HepG2 (cell line): ENCODE results near the gene UTP20. TPM values are rescaled to one million over a fixed set of nuclear protein-coding genes. Genes with fewer than 3 reads are reported as not detected.
A peak's percentile ranks its signal among the peaks of the same experiment; 100 is the strongest.

Source experiments
- ARID5B ChIP-seq: IDR thresholded peaks from 2 replicates; pipeline ENCODE4 v1.4.0; 2020; ENCODE audit warnings: mild to moderate bottlenecking, missing genetic modification reagents
- ATAD3A ChIP-seq: sonication (generic); formaldehyde crosslinking; IDR thresholded peaks from 2 replicates; pipeline ENCODE4 v1.4.0; 2020; ENCODE audit warnings: missing genetic modification reagents
- BRCA1 ChIP-seq: sonication (generic); formaldehyde crosslinking; IDR thresholded peaks from 2 replicates; pipeline ENCODE4 v1.4.0; 2020; ENCODE audit warnings: missing genetic modification reagents
- HES4 ChIP-seq: sonication (generic); formaldehyde crosslinking; IDR thresholded peaks from 2 replicates; pipeline ENCODE4 v1.9.0; 2021; ENCODE audit warnings: mild to moderate bottlenecking, missing genetic modification reagents, borderline replicate concordance
- KDM4B ChIP-seq: sonication (generic); formaldehyde crosslinking; IDR thresholded peaks from 2 replicates; pipeline ENCODE4 v1.4.0; 2020; ENCODE audit warnings: missing genetic modification reagents
- TARDBP ChIP-seq: sonication (generic); formaldehyde crosslinking; IDR thresholded peaks from 2 replicates; pipeline ENCODE4 v1.8.0; 2022; ENCODE audit warnings: mild to moderate bottlenecking, missing genetic modification reagents
- ZBTB33 ChIP-seq: sonication (generic); formaldehyde crosslinking; IDR thresholded peaks from 2 replicates; pipeline ENCODE4 v1.4.0; 2020; ENCODE audit warnings: missing genetic modification reagents
- ZNF670 ChIP-seq: sonication (generic); formaldehyde crosslinking; IDR thresholded peaks from 2 replicates; pipeline ENCODE4 v1.8.0; 2022; ENCODE audit warnings: mild to moderate bottlenecking, missing genetic modification reagents, borderline replicate concordance
- ZNF773 ChIP-seq: sonication (generic); formaldehyde crosslinking; IDR thresholded peaks from 2 replicates; pipeline ENCODE4 v1.4.0; 2020; ENCODE audit warnings: missing genetic modification reagents, borderline replicate concordance
- ZNF782 ChIP-seq: sonication (generic); formaldehyde crosslinking; IDR thresholded peaks from 2 replicates; pipeline ENCODE4 v1.4.0; 2020; ENCODE audit warnings: missing genetic modification reagents, mild to moderate bottlenecking, borderline replicate concordance
- polyA plus RNA-seq, 8 experiments: library from polyadenylated mRNA; depleted of rRNA in 3 of 8; stranded (reverse) in 7 of 8; unstranded in 1 of 8; fragments of >200 nt; fragmentation: Illumina TruSeq in 4 of 8; extraction: Trizol in 4 of 8; gene quantifications; 2 replicates each; pipeline versions ENCODE4 v1.2.1 to v1.2.3, GENCODE V29; 2011 to 2016; ENCODE audit warnings: low read depth in 4 of 8, missing spikeins in 1 of 8, mixed read lengths in 1 of 8; ENCODE audit not compliant: insufficient read depth in 1 of 8
- total RNA-seq, 5 experiments: library from RNA; depleted of rRNA; stranded (reverse); fragments of >200 nt; fragmentation: Illumina TruSeq; extraction: Trizol; gene quantifications; 2 replicates each; pipeline ENCODE4 v1.2.3, GENCODE V29; 2016; ENCODE audit warnings: low read depth in 1 of 5
- TF ChIP-seq, protein P1 (sequence below): IDR thresholded peaks from 2 replicates; pipeline ENCODE4 v1.6.1; 2018; ENCODE audit warnings: missing genetic modification reagents
- TF ChIP-seq, protein P2 (sequence below): sonication (generic); formaldehyde crosslinking; IDR thresholded peaks from 2 replicates; pipeline ENCODE4 v1.5.0; 2020; ENCODE audit warnings: missing genetic modification reagents
- TF ChIP-seq, protein P3 (sequence below): sonication (generic); formaldehyde crosslinking; IDR thresholded peaks from 2 replicates; pipeline ENCODE4 v1.5.1; 2020; ENCODE audit warnings: mild to moderate bottlenecking, moderate library complexity, missing genetic modification reagents
- TF ChIP-seq, protein P4 (sequence below): IDR thresholded peaks from 2 replicates; pipeline ENCODE4 v1.6.1; 2016

Gene UTP20
- total and polyA plus RNA-seq, 2 of the 13 experiments (the other 11 are each of a cell fraction or from before 2014, with no cell fraction given): 9.0 to 38.5 TPM

DNA sequence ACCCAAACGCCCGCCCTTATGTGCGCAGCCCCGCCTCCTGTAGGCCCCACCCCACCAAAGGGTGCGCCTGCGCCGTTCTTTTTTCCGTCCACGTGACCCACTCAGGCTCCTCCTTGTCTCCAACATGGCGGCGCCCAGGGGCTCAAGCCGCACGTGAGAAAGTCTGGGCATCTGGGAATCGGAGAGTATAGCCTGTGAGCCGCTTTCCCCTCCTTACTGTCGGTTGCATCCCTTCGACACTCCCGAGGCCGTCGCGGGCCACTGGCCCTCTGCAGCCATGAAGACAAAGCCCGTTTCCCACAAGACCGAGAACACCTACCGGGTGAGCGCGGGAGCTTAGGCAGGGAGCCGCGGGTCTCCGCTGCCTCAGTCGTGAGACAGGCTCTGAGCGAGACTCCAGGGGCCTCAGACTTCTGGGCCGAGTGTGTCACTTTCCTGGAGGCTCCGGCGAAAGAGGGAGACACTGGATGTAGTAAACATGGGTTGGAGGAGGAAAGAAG lies at the start of gene UTP20 (continued):
- TF ChIP-seq, protein P1, sequence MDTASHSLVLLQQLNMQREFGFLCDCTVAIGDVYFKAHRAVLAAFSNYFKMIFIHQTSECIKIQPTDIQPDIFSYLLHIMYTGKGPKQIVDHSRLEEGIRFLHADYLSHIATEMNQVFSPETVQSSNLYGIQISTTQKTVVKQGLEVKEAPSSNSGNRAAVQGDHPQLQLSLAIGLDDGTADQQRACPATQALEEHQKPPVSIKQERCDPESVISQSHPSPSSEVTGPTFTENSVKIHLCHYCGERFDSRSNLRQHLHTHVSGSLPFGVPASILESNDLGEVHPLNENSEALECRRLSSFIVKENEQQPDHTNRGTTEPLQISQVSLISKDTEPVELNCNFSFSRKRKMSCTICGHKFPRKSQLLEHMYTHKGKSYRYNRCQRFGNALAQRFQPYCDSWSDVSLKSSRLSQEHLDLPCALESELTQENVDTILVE: peak; percentile 64; the same call in 1 of the 2 replicates
- peak; percentile 38; the same call in 1 of the 2 replicates for TF ChIP-seq HES4 (CRISPR knock-in tag)
- peak; percentile 79 for TF ChIP-seq TARDBP
- no peak for TF ChIP-seq BRCA1 (CRISPR knock-in tag)
- 0 out of 2 replicates have a peak, but pooled peaks have one; percentile 33 for TF ChIP-seq KDM4B
- TF ChIP-seq, protein P2, sequence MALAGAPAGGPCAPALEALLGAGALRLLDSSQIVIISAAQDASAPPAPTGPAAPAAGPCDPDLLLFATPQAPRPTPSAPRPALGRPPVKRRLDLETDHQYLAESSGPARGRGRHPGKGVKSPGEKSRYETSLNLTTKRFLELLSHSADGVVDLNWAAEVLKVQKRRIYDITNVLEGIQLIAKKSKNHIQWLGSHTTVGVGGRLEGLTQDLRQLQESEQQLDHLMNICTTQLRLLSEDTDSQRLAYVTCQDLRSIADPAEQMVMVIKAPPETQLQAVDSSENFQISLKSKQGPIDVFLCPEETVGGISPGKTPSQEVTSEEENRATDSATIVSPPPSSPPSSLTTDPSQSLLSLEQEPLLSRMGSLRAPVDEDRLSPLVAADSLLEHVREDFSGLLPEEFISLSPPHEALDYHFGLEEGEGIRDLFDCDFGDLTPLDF (CRISPR knock-in tag): peak; percentile 48; the same call in 1 of the 2 replicates
- TF ChIP-seq, protein P3, sequence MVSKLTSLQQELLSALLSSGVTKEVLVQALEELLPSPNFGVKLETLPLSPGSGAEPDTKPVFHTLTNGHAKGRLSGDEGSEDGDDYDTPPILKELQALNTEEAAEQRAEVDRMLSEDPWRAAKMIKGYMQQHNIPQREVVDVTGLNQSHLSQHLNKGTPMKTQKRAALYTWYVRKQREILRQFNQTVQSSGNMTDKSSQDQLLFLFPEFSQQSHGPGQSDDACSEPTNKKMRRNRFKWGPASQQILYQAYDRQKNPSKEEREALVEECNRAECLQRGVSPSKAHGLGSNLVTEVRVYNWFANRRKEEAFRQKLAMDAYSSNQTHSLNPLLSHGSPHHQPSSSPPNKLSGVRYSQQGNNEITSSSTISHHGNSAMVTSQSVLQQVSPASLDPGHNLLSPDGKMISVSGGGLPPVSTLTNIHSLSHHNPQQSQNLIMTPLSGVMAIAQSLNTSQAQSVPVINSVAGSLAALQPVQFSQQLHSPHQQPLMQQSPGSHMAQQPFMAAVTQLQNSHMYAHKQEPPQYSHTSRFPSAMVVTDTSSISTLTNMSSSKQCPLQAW (CRISPR knock-in tag): peak; percentile 73
- peak; percentile 27; the same call in 1 of the 2 replicates for TF ChIP-seq ZNF773 (CRISPR knock-in tag)
- no peak for TF ChIP-seq ZNF782 (CRISPR knock-in tag)
- TF ChIP-seq ATAD3A (CRISPR knock-in tag): no peak
- 0 out of 2 replicates have a peak, but pooled peaks have one; percentile 42 for TF ChIP-seq ZBTB33 (CRISPR knock-in tag)
- TF ChIP-seq ZNF670 (CRISPR knock-in tag): no peak
- TF ChIP-seq, protein P4, sequence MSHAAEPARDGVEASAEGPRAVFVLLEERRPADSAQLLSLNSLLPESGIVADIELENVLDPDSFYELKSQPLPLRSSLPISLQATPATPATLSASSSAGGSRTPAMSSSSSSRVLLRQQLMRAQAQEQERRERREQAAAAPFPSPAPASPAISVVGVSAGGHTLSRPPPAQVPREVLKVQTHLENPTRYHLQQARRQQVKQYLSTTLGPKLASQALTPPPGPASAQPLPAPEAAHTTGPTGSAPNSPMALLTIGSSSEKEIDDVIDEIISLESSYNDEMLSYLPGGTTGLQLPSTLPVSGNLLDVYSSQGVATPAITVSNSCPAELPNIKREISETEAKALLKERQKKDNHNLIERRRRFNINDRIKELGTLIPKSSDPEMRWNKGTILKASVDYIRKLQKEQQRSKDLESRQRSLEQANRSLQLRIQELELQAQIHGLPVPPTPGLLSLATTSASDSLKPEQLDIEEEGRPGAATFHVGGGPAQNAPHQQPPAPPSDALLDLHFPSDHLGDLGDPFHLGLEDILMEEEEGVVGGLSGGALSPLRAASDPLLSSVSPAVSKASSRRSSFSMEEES (CRISPR knock-in tag): peak; percentile 73
- peak; percentile 21; the same call in 1 of the 2 replicates for TF ChIP-seq ARID5B
